ENCODE results near the gene LRFN4.
"Not testable (repeated sequence)": the region's sequence is repeated elsewhere in the genome, so short reads cannot be mapped to it uniquely, and the experiment has no call there.

Gene LRFN4

GRCh38 chr11:66856496-66857233 is at the start of gene LRFN4:
Gene LRFN4 (plus strand): TSS chr11:66857064. CDS start chr11:66857745, 681 bp downstream.
- DNase-seq (ENCODE audit: low read depth in 2 of 2), result no peak

GRCh38 chr11:66809592-66809991 is 47.3 kb upstream of the LRFN4 start:
- no peak for DNase-seq (ENCODE audit: low read depth in 2 of 2)

- DNase-seq (ENCODE audit: low read depth in 2 of 2), result no peak
These were observed 46.2 kb upstream of the LRFN4 start for GRCh38 chr11:66810576-66811185.

GRCh38 chr11:66814678-66815077 is 42.2 kb upstream of the LRFN4 start:
- no peak for DNase-seq (ENCODE audit: low read depth in 2 of 2)

- DNase-seq (ENCODE audit: low read depth in 2 of 2), result no peak
These were observed 41.2 kb upstream of the LRFN4 start for GRCh38 chr11:66815646-66816045.

GRCh38 chr11:66818231-66818955 is 38.5 kb upstream of the LRFN4 start:
- DNase-seq (ENCODE audit: low read depth in 2 of 2), result no peak

GRCh38 chr11:66820381-66820780 is 36.5 kb upstream of the LRFN4 start:
- no peak for DNase-seq (ENCODE audit: low read depth in 2 of 2)

GRCh38 chr11:66820901-66821300 is 36.0 kb upstream of the LRFN4 start:
- DNase-seq (ENCODE audit: low read depth in 2 of 2), result no peak

- DNase-seq (ENCODE audit: low read depth in 2 of 2), result no peak
These were observed 33.2 kb upstream of the LRFN4 start for GRCh38 chr11:66823700-66824099.

GRCh38 chr11:66824573-66824972 is 32.3 kb upstream of the LRFN4 start:
- DNase-seq (ENCODE audit: low read depth in 2 of 2), result not testable (repeated sequence)

- DNase-seq (ENCODE audit: low read depth in 2 of 2), result no peak
These were observed 22.4 kb upstream of the LRFN4 start for GRCh38 chr11:66834539-66834845.

GRCh38 chr11:66834943-66835342 is 21.9 kb upstream of the LRFN4 start:
- DNase-seq (ENCODE audit: low read depth in 2 of 2), result no peak

- no peak for DNase-seq (ENCODE audit: low read depth in 2 of 2)
These were observed 21.0 kb upstream of the LRFN4 start for GRCh38 chr11:66835768-66836405.

GRCh38 chr11:66840317-66841091 is 16.4 kb upstream of the LRFN4 start:
- no peak for DNase-seq (ENCODE audit: low read depth in 2 of 2)

- DNase-seq (ENCODE audit: low read depth in 2 of 2), result no peak
These were observed 15.0 kb upstream of the LRFN4 start for GRCh38 chr11:66841861-66842260.

GRCh38 chr11:66842501-66842895 is 14.4 kb upstream of the LRFN4 start:
- DNase-seq (ENCODE audit: low read depth in 2 of 2), result no peak

- peak; percentile 75 to 80 for DNase-seq (ENCODE audit: low read depth in 2 of 2)
These were observed 13.7 kb upstream of the LRFN4 start, which contains the start of gene RCE1 for GRCh38 chr11:66842896-66843775. Gene RCE1 (plus strand): TSS chr11:66843441. CDS start chr11:66843456, 15 bp downstream.

- no peak for DNase-seq (ENCODE audit: low read depth in 2 of 2)
These were observed 12.9 kb upstream of the LRFN4 start for GRCh38 chr11:66843776-66844495.

- no peak for DNase-seq (ENCODE audit: low read depth in 2 of 2)
These were observed 12.2 kb upstream of the LRFN4 start for GRCh38 chr11:66844496-66845142.

Data from stimulated activated CD8-positive, alpha-beta memory T cell treated with anti-CD3 and anti-CD28 coated beads, Interleukin-2, amount 100 ng/mL, for 1 hour (primary cell).